ENCODE results near the gene GGCX.
A peak's percentile ranks its signal among the peaks of the same experiment; 100 is the strongest.

Gene GGCX

GRCh38 chr2:85602476-85603234 is 41.4 kb upstream of the GGCX start, which contains the start of gene TMEM150A:
TMEM150A (minus strand) TSS chr2:85602698; CDS start chr2:85601948, 750 bp downstream.
- no peak for TF ChIP-seq CTCF (conservative IDR thresholded peaks at IDR 0.05; ENCODE audit: low read depth)
- ChIA-PET POLR2A (ENCODE audit: low non-redundant PET) (interaction anchor here (1.1 kb wide), 1 partner anchor 9 kb away, joined by 3 read pairs; the partner anchor contains the start of gene C2orf68), CTCF (interaction anchor here (0.9 kb wide), 2 partner anchors 24 to 47 kb away, joined by 3 read pairs; no protein-coding TSS in a partner anchor)
- peak within 1 kb of the TSS; percentile 66 for H3K27ac ChIP-seq
- peak; percentile 85 for DNase-seq (ENCODE audit: low spot score)

GRCh38 chr2:85601771-85602475 is 40.6 kb upstream of the GGCX start:
- no peak for DNase-seq (ENCODE audit: low spot score)
- peak overlapping the region; percentile 66 for H3K27ac ChIP-seq
- CTCF ChIA-PET: interaction anchor here (0.6 kb wide), 1 partner anchor 219 kb away, joined by 3 read pairs; no protein-coding TSS in a partner anchor
- no peak for TF ChIP-seq CTCF (conservative IDR thresholded peaks at IDR 0.05; ENCODE audit: low read depth)
- POLR2A ChIA-PET (ENCODE audit: low non-redundant PET): interaction anchor here (1.1 kb wide), 1 partner anchor 10 kb away, joined by 3 read pairs; the partner anchor contains the start of gene C2orf68

GRCh38 chr2:85600951-85601770 is 39.9 kb upstream of the GGCX start:
- CTCF ChIA-PET: interaction anchor here (0.6 kb wide), 1 partner anchor 218 kb away, joined by 3 read pairs; no protein-coding TSS in a partner anchor
- DNase-seq (ENCODE audit: low spot score): no peak
- POLR2A ChIA-PET (ENCODE audit: low non-redundant PET): no interaction called here
- H3K27ac ChIP-seq: peak overlapping the region; percentile 66
- no peak for TF ChIP-seq CTCF (conservative IDR thresholded peaks at IDR 0.05; ENCODE audit: low read depth)

- ChIA-PET POLR2A (ENCODE audit: low non-redundant PET) (no interaction called here), CTCF (interaction anchor here (0.7 to 0.8 kb wide), 2 partner anchors 13 to 48 kb away, joined by 4 to 5 read pairs; no protein-coding TSS in a partner anchor)
- peak overlapping the region; percentile 66 for H3K27ac ChIP-seq
- no peak for TF ChIP-seq CTCF (conservative IDR thresholded peaks at IDR 0.05; ENCODE audit: low read depth)
- DNase-seq (ENCODE audit: low spot score): no peak
These were observed 38.9 kb upstream of the GGCX start for GRCh38 chr2:85600235-85600575.

- H3K27ac ChIP-seq: peak overlapping the region; percentile 66
- POLR2A ChIA-PET (ENCODE audit: low non-redundant PET): no interaction called here
- no peak for TF ChIP-seq CTCF (conservative IDR thresholded peaks at IDR 0.05; ENCODE audit: low read depth)
- no peak for DNase-seq (ENCODE audit: low spot score)
- CTCF ChIA-PET: interaction anchor here (0.7 to 0.8 kb wide), 2 partner anchors 12 to 48 kb away, joined by 4 to 5 read pairs; no protein-coding TSS in a partner anchor
These were observed 38.4 kb upstream of the GGCX start for GRCh38 chr2:85599468-85600234.
